Trophoblast cell (in vitro differentiated cells and primary cell): ENCODE data around the gene DNMBP.

Source experiments
- DNase-seq, 2 donors: peaks; one replicate each; pipeline ENCODE4 v3.0.0-alpha.2; 2016
- H2AFZ ChIP-seq: 2 replicates; pipeline ENCODE4 v1.6.1; 2013; ENCODE audit warnings: low read length, moderate library complexity, mild to moderate bottlenecking; ENCODE audit not compliant: insufficient read depth, poor library complexity
- H2AK5ac ChIP-seq: 2 replicates; pipeline ENCODE4 v1.6.1; 2013; ENCODE audit warnings: mild to moderate bottlenecking, low read length
- H2BK120ac ChIP-seq: 2 replicates; pipeline ENCODE4 v1.6.1; 2013; ENCODE audit warnings: low read length, mild to moderate bottlenecking, moderate library complexity; ENCODE audit not compliant: insufficient read depth, poor library complexity
- H2BK12ac ChIP-seq: 2 replicates; pipeline ENCODE4 v1.6.1; 2013; ENCODE audit warnings: mild to moderate bottlenecking, low read length, moderate library complexity
- H2BK5ac ChIP-seq: 2 replicates; pipeline ENCODE4 v1.6.1; 2013; ENCODE audit warnings: low read length, low read depth, moderate library complexity, mild to moderate bottlenecking; ENCODE audit not compliant: poor library complexity
- H3K14ac ChIP-seq: 2 replicates; pipeline ENCODE4 v1.6.1; 2013; ENCODE audit warnings: mild to moderate bottlenecking, low read length
- H3K18ac ChIP-seq: 2 replicates; pipeline ENCODE4 v1.6.1; 2013; ENCODE audit warnings: mild to moderate bottlenecking, low read length
- H3K23ac ChIP-seq: 2 replicates; pipeline ENCODE4 v1.6.1; 2013; ENCODE audit warnings: low read length
- H3K27ac ChIP-seq: 2 replicates; pipeline ENCODE4 v1.5.1; 2013; ENCODE audit warnings: low read depth, mild to moderate bottlenecking, inconsistent platforms, low read length, moderate library complexity
- H3K27me3 ChIP-seq: 2 replicates; pipeline ENCODE4 v1.6.1; 2013; ENCODE audit warnings: inconsistent platforms, mild to moderate bottlenecking, low read length, moderate library complexity; ENCODE audit not compliant: insufficient read depth
- H3K36me3 ChIP-seq, 2 experiments: 1 replicate in 1 of 2; 2 replicates in 1 of 2; pipeline ENCODE4 v1.6.1; 2013; ENCODE audit warnings: low read length in 2 of 2, mild to moderate bottlenecking in 2 of 2, moderate library complexity in 1 of 2; ENCODE audit not compliant: insufficient read depth in 2 of 2, control insufficient read depth in 1 of 2
- H3K4ac ChIP-seq: 2 replicates; pipeline ENCODE4 v1.6.1; 2013; ENCODE audit warnings: low read depth, mild to moderate bottlenecking, low read length, moderate library complexity
- H3K4me1 ChIP-seq, 2 experiments: 1 replicate in 1 of 2; 2 replicates in 1 of 2; pipeline ENCODE4 v1.6.1; 2013; ENCODE audit warnings: low read length in 2 of 2, mild to moderate bottlenecking in 2 of 2, moderate library complexity in 1 of 2; ENCODE audit not compliant: insufficient read depth in 2 of 2, control insufficient read depth in 1 of 2
- H3K4me2 ChIP-seq: 2 replicates; pipeline ENCODE4 v1.6.1; 2013; ENCODE audit warnings: inconsistent platforms, mild to moderate bottlenecking, low read length, moderate library complexity
- H3K4me3 ChIP-seq: 2 replicates; pipeline ENCODE4 v1.5.1; 2013; ENCODE audit warnings: mild to moderate bottlenecking, low read depth, low read length, inconsistent platforms
- H3K79me1 ChIP-seq: one replicate; pipeline ENCODE4 v1.6.1; 2013; ENCODE audit warnings: low read length
- H3K79me2 ChIP-seq: 2 replicates; pipeline ENCODE4 v1.6.1; 2013; ENCODE audit warnings: low read length, mild to moderate bottlenecking; ENCODE audit not compliant: control insufficient read depth, insufficient read depth, poor library complexity
- H3K9ac ChIP-seq: 2 replicates; pipeline ENCODE4 v1.6.1; 2013; ENCODE audit warnings: mild to moderate bottlenecking, low read length
- H3K9me3 ChIP-seq: 2 replicates; pipeline ENCODE4 v1.6.1; 2013; ENCODE audit warnings: low read depth, mild to moderate bottlenecking, control low read depth, inconsistent platforms, low read length; ENCODE audit not compliant: insufficient read depth
- H4K12ac ChIP-seq: 2 replicates; pipeline ENCODE4 v1.6.1; 2013; ENCODE audit warnings: low read depth, mild to moderate bottlenecking, low read length, moderate library complexity
- H4K8ac ChIP-seq: 2 replicates; pipeline ENCODE4 v1.6.1; 2013; ENCODE audit warnings: low read depth, mild to moderate bottlenecking, low read length, moderate library complexity
- H4K91ac ChIP-seq: one replicate; pipeline ENCODE4 v1.6.1; 2013; ENCODE audit warnings: low read depth, mild to moderate bottlenecking, low read length, moderate library complexity
- WGBS: extraction: QIAGEN DNeasy Blood & Tissue Kit; methylation state at CpG from one replicate; pipeline ENCODE4 v1.1.7; 2013; ENCODE audit warnings: missing lambda C conversion rate; ENCODE audit not compliant: insufficient read length, insufficient coverage; ENCODE audit errors: extremely low coverage; 5-methylcytosine and 5-hydroxymethylcytosine counted together

The DNMBP gene

GRCh38 chr10:100009283-100009792 lies 409 bp downstream of the DNMBP start:
- Histone ChIP-seq H4K91ac (peak overlapping the region; percentile 63), H2BK120ac (peak overlapping the region; percentile 29), H3K4me2 (peak overlapping the region; percentile 95), H4K8ac (peak overlapping the region; percentile 81), H3K4me1 (peaks cover 15 to 19% of the 10 kb centered on the region in 2 experiments), H3K27me3 (no peaks in the 10 kb centered on the region), H2AK5ac (peak overlapping the region; percentile 82), H3K9ac (peak overlapping the region; percentile 98), H4K12ac (peak overlapping the region; percentile 8), H3K18ac (peak overlapping the region; percentile 96), H3K27ac (peak overlapping the region; percentile 94), H3K36me3 (no peaks in the 10 kb centered on the region), H2BK5ac (peak overlapping the region; percentile 93), H3K23ac (peak overlapping the region; percentile 97), H3K79me1 (peaks cover 22% of the 10 kb centered on the region), H2AFZ (peak overlapping the region; percentile 38), H3K4ac (peak overlapping the region; percentile 50), H3K14ac (peak overlapping the region; percentile 57), H3K9me3 (no peaks in the 10 kb centered on the region), H3K79me2 (peaks cover 16% of the 10 kb centered on the region), H2BK12ac (peak overlapping the region; percentile 62), H3K4me3 (peak overlapping the region; percentile 96)
- WGBS = no CpG with 5 or more reads among the region's 45 CpGs
- peak; percentile 39 to 65 for DNase-seq

- Histone ChIP-seq H2BK5ac (peak overlapping the region; percentile 93), H3K36me3 (no peaks in the 10 kb centered on the region), H3K9me3 (no peaks in the 10 kb centered on the region), H4K91ac (peak overlapping the region; percentile 63), H3K4me3 (peak overlapping the region; percentile 96), H3K4ac (peak overlapping the region; percentile 50), H3K23ac (peak overlapping the region; percentile 97), H3K27me3 (no peaks in the 10 kb centered on the region), H2AFZ (no peak overlapping the region), H3K79me1 (peaks cover 22% of the 10 kb centered on the region), H4K8ac (no peak overlapping the region), H2BK12ac (no peak overlapping the region), H3K14ac (peak overlapping the region; percentile 57), H3K27ac (peak overlapping the region; percentile 94), H4K12ac (no peak overlapping the region), H3K18ac (peak overlapping the region; percentile 96), H3K4me1 (peaks cover 15 to 19% of the 10 kb centered on the region in 2 experiments), H2AK5ac (no peak overlapping the region), H3K4me2 (peak overlapping the region; percentile 95), H2BK120ac (peak overlapping the region; percentile 29), H3K79me2 (peaks cover 18% of the 10 kb centered on the region), H3K9ac (peak overlapping the region; percentile 98)
- no CpG with 5 or more reads among the region's 9 CpGs for WGBS
- DNase-seq = no peak
These were observed 952 bp downstream of the DNMBP start for GRCh38 chr10:100008708-100009282.

- Histone ChIP-seq H3K79me1 (peaks cover 22% of the 10 kb centered on the region), H3K4me2 (peak overlapping the region; percentile 58), H3K14ac (no peak overlapping the region), H3K36me3 (no peaks in the 10 kb centered on the region), H3K27ac (no peak overlapping the region), H2BK5ac (no peak overlapping the region), H4K91ac (no peak overlapping the region), H3K9ac (no peak overlapping the region), H3K9me3 (no peaks in the 10 kb centered on the region), H2AFZ (no peak overlapping the region), H2AK5ac (no peak overlapping the region), H3K4me1 (peaks cover 15 to 17% of the 10 kb centered on the region in 2 experiments), H3K4ac (peak overlapping the region; percentile 80), H2BK120ac (no peak overlapping the region), H4K8ac (no peak overlapping the region), H3K27me3 (no peaks in the 10 kb centered on the region), H3K4me3 (no peak overlapping the region), H3K23ac (no peak overlapping the region), H3K18ac (no peak overlapping the region), H3K79me2 (peaks cover 18% of the 10 kb centered on the region), H2BK12ac (no peak overlapping the region), H4K12ac (no peak overlapping the region)
- WGBS = no CpG with 5 or more reads among the region's 6 CpGs
- DNase-seq = peak in 1 of 2 donors; percentile 38
These were observed 1.6 kb downstream of the DNMBP start for GRCh38 chr10:100008142-100008522.

GRCh38 chr10:100007231-100008141 lies 2.3 kb downstream of the DNMBP start:
- WGBS = no CpG with 5 or more reads among the region's 10 CpGs
- Histone ChIP-seq H2AK5ac (peak overlapping the region; percentile 24), H3K9ac (peak overlapping the region; percentile 20), H3K27ac (peak overlapping the region; percentile 82), H3K23ac (no peak overlapping the region), H3K4ac (peak overlapping the region; percentile 80), H3K36me3 (no peaks in the 10 kb centered on the region), H3K27me3 (no peaks in the 10 kb centered on the region), H4K91ac (peak overlapping the region; percentile 28), H3K79me2 (peaks cover 21% of the 10 kb centered on the region), H2BK120ac (peak overlapping the region; percentile 4), H3K4me3 (no peak overlapping the region), H3K18ac (peak overlapping the region; percentile 24), H2AFZ (no peak overlapping the region), H2BK5ac (no peak overlapping the region), H3K4me1 (peaks cover 13 to 14% of the 10 kb centered on the region in 2 experiments), H3K14ac (peak overlapping the region; percentile 2), H3K79me1 (peaks cover 21% of the 10 kb centered on the region), H3K9me3 (no peaks in the 10 kb centered on the region), H2BK12ac (peak overlapping the region; percentile 19), H4K8ac (no peak overlapping the region), H4K12ac (no peak overlapping the region), H3K4me2 (peak overlapping the region; percentile 58)
- DNase-seq = peak in 1 of 2 donors; percentile 51
